Measurements from ENCODE around the gene ANTXR2. TPM values are rescaled to one million over a fixed set of nuclear protein-coding genes. Genes with fewer than 3 reads are reported as not detected.
A peak's percentile ranks its signal among the peaks of the same experiment; 100 is the strongest.
"Not testable (repeated sequence)": the region's sequence is repeated elsewhere in the genome, so short reads cannot be mapped to it uniquely, and the experiment has no call there.

The ANTXR2 gene
- total RNA-seq, result 33.1 TPM
- polyA plus RNA-seq (ENCODE audit: insufficient read depth, low read depth, low replicate concordance), result 10.6 TPM
- long read RNA-seq, donor 1, full-length matches to known transcripts, result 4 of 4 reads
- long read RNA-seq, donor 1, partial matches to known transcripts, result 0 of 4 reads
- long read RNA-seq, donor 1, other reads (novel, unspliced or antisense), result 0 of 4 reads
- long read RNA-seq, donor 2, full-length matches to known transcripts, result 5 of 5 reads
- long read RNA-seq, donor 2, partial matches to known transcripts, result 0 of 5 reads
- long read RNA-seq, donor 2, other reads (novel, unspliced or antisense), result 0 of 5 reads
- long read RNA-seq, donor 3, full-length matches to known transcripts, result 4 of 4 reads
- long read RNA-seq, donor 3, partial matches to known transcripts, result 0 of 4 reads
- long read RNA-seq, donor 3, other reads (novel, unspliced or antisense), result 0 of 4 reads
- long read RNA-seq, donor 4, full-length matches to known transcripts, result 7 of 13 reads
- long read RNA-seq, donor 4, partial matches to known transcripts, result 6 of 13 reads
- long read RNA-seq, donor 4, other reads (novel, unspliced or antisense), result 0 of 13 reads
- long read RNA-seq, donor 5, full-length matches to known transcripts, result 1 of 1 reads
- long read RNA-seq, donor 5, partial matches to known transcripts, result 0 of 1 reads
- long read RNA-seq, donor 5, other reads (novel, unspliced or antisense), result 0 of 1 reads
- long read RNA-seq, donor 6, result 0 reads
- long read RNA-seq, donor 7, full-length matches to known transcripts, result 18 of 23 reads
- long read RNA-seq, donor 7, partial matches to known transcripts, result 3 of 23 reads
- long read RNA-seq, donor 7, other reads (novel, unspliced or antisense), result 2 of 23 reads
- long read RNA-seq, donor 8, full-length matches to known transcripts, result 3 of 3 reads
- long read RNA-seq, donor 8, partial matches to known transcripts, result 0 of 3 reads
- long read RNA-seq, donor 8, other reads (novel, unspliced or antisense), result 0 of 3 reads
- long read RNA-seq, donor 9, full-length matches to known transcripts, result 5 of 5 reads
- long read RNA-seq, donor 9, partial matches to known transcripts, result 0 of 5 reads
- long read RNA-seq, donor 9, other reads (novel, unspliced or antisense), result 0 of 5 reads
- long read RNA-seq, donor 10, full-length matches to known transcripts, result 2 of 14 reads
- long read RNA-seq, donor 10, partial matches to known transcripts, result 12 of 14 reads
- long read RNA-seq, donor 10, other reads (novel, unspliced or antisense), result 0 of 14 reads

GRCh38 chr4:80072744-80073472 is at the start of gene ANTXR2:
ANTXR2 (minus strand) TSS chr4:80073229; CDS start chr4:80072560, 669 bp downstream.
- Histone ChIP-seq H3K4me3 (ENCODE audit: low read length in 3 of 3) (peak within 1 kb of the TSS; percentile 65 to 81 (median 77)), H3K27me3 (ENCODE audit: control insufficient read depth, insufficient read depth, low read length) (no peaks in the 10 kb centered on the region), H3K36me3 (ENCODE audit: control insufficient read depth in 2 of 3, insufficient read depth in 3 of 3, low read length in 3 of 3) (no peaks in the 10 kb centered on the region), H3K27ac (ENCODE audit: low read depth in 2 of 2, low read length in 2 of 2) (peak within 1 kb of the TSS; percentile 84 to 87), H3K4me1 (ENCODE audit: control insufficient read depth in 2 of 3, insufficient read depth in 2 of 3, low read depth in 1 of 3, low read length in 3 of 3) (peaks cover 0 to 7% (median 0%) of the 10 kb centered on the region in 3 donors), H3K9ac (ENCODE audit: low read length in 3 of 3) (peak within 1 kb of the TSS; percentile 27 to 72 (median 68)), H3K9me3 (ENCODE audit: control insufficient read depth in 2 of 3, insufficient read depth in 1 of 3, low read length in 3 of 3) (no peaks in the 10 kb centered on the region)
- TF ChIP-seq CTCF (IDR thresholded peaks at IDR 0.05; ENCODE audit: borderline replicate concordance, extremely low read depth, insufficient read depth), result no peak
- intact Hi-C loops (cut with DNase I), result no loop called here
- no peak for FAIRE-seq
- DNase-seq, result peak; percentile 90 to 97 (median 91)

GRCh38 chr4:80121815-80122214 is 48.8 kb upstream of the ANTXR2 start:
- intact Hi-C loops (cut with DNase I); H3K9me3 ChIP-seq (ENCODE audit: control insufficient read depth in 2 of 3, insufficient read depth in 1 of 3, low read length in 3 of 3); H3K27me3 ChIP-seq (ENCODE audit: control insufficient read depth, insufficient read depth, low read length); H3K27ac ChIP-seq (ENCODE audit: low read depth in 2 of 2, low read length in 2 of 2); H3K4me1 ChIP-seq (ENCODE audit: control insufficient read depth in 2 of 3, insufficient read depth in 2 of 3, low read depth in 1 of 3, low read length in 3 of 3); H3K36me3 ChIP-seq (ENCODE audit: control insufficient read depth in 2 of 3, insufficient read depth in 3 of 3, low read length in 3 of 3); FAIRE-seq; DNase-seq; H3K4me3 ChIP-seq (ENCODE audit: low read length in 3 of 3); H3K9ac ChIP-seq (ENCODE audit: low read length in 3 of 3): not testable (repeated sequence)

- DNase-seq; FAIRE-seq; H3K9me3 ChIP-seq (ENCODE audit: control insufficient read depth in 2 of 3, insufficient read depth in 1 of 3, low read length in 3 of 3); H3K27ac ChIP-seq (ENCODE audit: low read depth in 2 of 2, low read length in 2 of 2); H3K36me3 ChIP-seq (ENCODE audit: control insufficient read depth in 2 of 3, insufficient read depth in 3 of 3, low read length in 3 of 3); H3K4me1 ChIP-seq (ENCODE audit: control insufficient read depth in 2 of 3, insufficient read depth in 2 of 3, low read depth in 1 of 3, low read length in 3 of 3); H3K4me3 ChIP-seq (ENCODE audit: low read length in 3 of 3); intact Hi-C loops (cut with DNase I); H3K9ac ChIP-seq (ENCODE audit: low read length in 3 of 3); H3K27me3 ChIP-seq (ENCODE audit: control insufficient read depth, insufficient read depth, low read length): not testable (repeated sequence)
Measured at GRCh38 chr4:80119620-80120019, 46.6 kb upstream of the ANTXR2 start.

GRCh38 chr4:80116516-80116915 is 43.5 kb upstream of the ANTXR2 start:
- no peak overlapping the region for H3K27ac ChIP-seq (ENCODE audit: low read depth in 2 of 2, low read length in 2 of 2)
- intact Hi-C loops (cut with DNase I), result no loop called here
- DNase-seq (no peak), FAIRE-seq (no peak)
- no peak overlapping the region for H3K9ac ChIP-seq (ENCODE audit: low read length in 3 of 3)
- no peaks in the 10 kb centered on the region for H3K4me1 ChIP-seq (ENCODE audit: control insufficient read depth in 2 of 3, insufficient read depth in 2 of 3, low read depth in 1 of 3, low read length in 3 of 3)
- H3K36me3 ChIP-seq (ENCODE audit: control insufficient read depth in 2 of 3, insufficient read depth in 3 of 3, low read length in 3 of 3), result no peaks in the 10 kb centered on the region
- no peak for TF ChIP-seq CTCF (IDR thresholded peaks at IDR 0.05; ENCODE audit: borderline replicate concordance, extremely low read depth, insufficient read depth)
- H3K27me3 ChIP-seq (ENCODE audit: control insufficient read depth, insufficient read depth, low read length), result no peaks in the 10 kb centered on the region
- no peak overlapping the region for H3K4me3 ChIP-seq (ENCODE audit: low read length in 3 of 3)
- peaks cover 0 to 2% (median 0%) of the 10 kb centered on the region in 3 donors for H3K9me3 ChIP-seq (ENCODE audit: control insufficient read depth in 2 of 3, insufficient read depth in 1 of 3, low read length in 3 of 3)
